B cell (primary cell): ENCODE measurements around the gene RSPO4. TPM values are rescaled to one million over a fixed set of nuclear protein-coding genes. Genes with fewer than 3 reads are reported as not detected.

Source experiments
- ATAC-seq: fragments of 200-7000 bp; cut with Tn5 transposase; one replicate; pipeline ENCODE4 v1.10.0; 2021; ENCODE audit warnings: low read depth, mild to moderate bottlenecking, moderate number of reproducible peaks, moderate library complexity
- CTCF ChIA-PET: fragments of 350-600 bp; sonication (Branson Sonifier 250); formaldehyde crosslinking; loops from one replicate; lab custom pipeline; 2021; ENCODE audit warnings: antibody characterized with exemption, inconsistent platforms; lab: Charles Lee
- POLR2A ChIA-PET: fragments of 350-600 bp; sonication (Branson Sonifier 250); formaldehyde crosslinking; loops from one replicate; lab custom pipeline; 2021; ENCODE audit warnings: antibody characterized with exemption; lab: Charles Lee
- DNase-seq: peaks from one replicate; pipeline ENCODE4 v3.0.0; 2013
- H2AFZ ChIP-seq: 2 replicates; pipeline ENCODE4 v1.6.1; 2012; ENCODE audit warnings: mild to moderate bottlenecking, low read depth, low read length; ENCODE audit not compliant: insufficient read depth, poor library complexity, severe bottlenecking
- H3K27ac ChIP-seq, 2 donors: 1 replicate in 1 of 2; 2 replicates in 1 of 2; pipeline ENCODE4 v1.5.1; 2012 to 2013; ENCODE audit warnings: low read length in 2 of 2, mild to moderate bottlenecking in 2 of 2, moderate library complexity in 1 of 2
- H3K27me3 ChIP-seq, 4 experiments: fragments of 200-600 bp in 1 of 4; sonication (generic) in 1 of 4; replicated peaks in 1 of 4; 1 replicate in 2 of 4; 2 replicates in 2 of 4; pipeline versions ENCODE4 v1.6.1 to v1.7.0; 2013 to 2016; ENCODE audit warnings: low read length in 3 of 4, mild to moderate bottlenecking in 2 of 4, mixed read lengths in 1 of 4, moderate library complexity in 1 of 4; ENCODE audit not compliant: insufficient read depth in 4 of 4, control insufficient read depth in 3 of 4; ENCODE audit errors: control extremely low read depth in 1 of 4
- H3K36me3 ChIP-seq, 2 experiments: replicated peaks in 1 of 2; 1 replicate in 1 of 2; 2 replicates in 1 of 2; pipeline versions ENCODE4 v1.6.1 to v1.7.1; 2013; ENCODE audit warnings: low read length in 1 of 2; ENCODE audit not compliant: insufficient read depth in 2 of 2, control insufficient read depth in 1 of 2; ENCODE audit errors: control extremely low read depth in 1 of 2, extremely low read depth in 1 of 2
- H3K4me1 ChIP-seq, 2 donors: fragments of 200-600 bp in 1 of 2; sonication (generic) in 1 of 2; 1 replicate in 1 of 2; 2 replicates in 1 of 2; pipeline versions ENCODE4 v1.5.1 to v1.6.1; 2013 to 2017; ENCODE audit warnings: low read length in 2 of 2; ENCODE audit not compliant: control insufficient read depth in 2 of 2, insufficient read depth in 2 of 2
- H3K4me2 ChIP-seq: replicated peaks from 2 replicates; pipeline ENCODE3; 2012; ENCODE audit warnings: mild to moderate bottlenecking, low read depth, low read length; ENCODE audit not compliant: poor library complexity, severe bottlenecking
- H3K4me3 ChIP-seq, 5 experiments: fragments of 200-600 bp in 1 of 5; sonication (generic) in 1 of 5; 1 replicate in 3 of 5; 2 replicates in 2 of 5; pipeline versions ENCODE4 v1.5.1 to v1.7.0; 2011 to 2016; ENCODE audit warnings: low read length in 4 of 5, mild to moderate bottlenecking in 4 of 5, low read depth in 2 of 5, control low read depth in 1 of 5, moderate library complexity in 1 of 5; ENCODE audit not compliant: insufficient read depth in 1 of 5; ENCODE audit errors: control extremely low read depth in 1 of 5, extremely low read depth in 1 of 5
- H3K79me2 ChIP-seq: fragments of 200-600 bp; sonication (generic); one replicate; pipeline ENCODE4 v1.6.0; 2016; ENCODE audit warnings: low read length; ENCODE audit not compliant: control insufficient read depth, insufficient read depth
- H3K9ac ChIP-seq: fragments of 200-600 bp; sonication (generic); 2 replicates; pipeline ENCODE4 v1.6.1; 2017; ENCODE audit warnings: mild to moderate bottlenecking, low read length, moderate library complexity
- H3K9me3 ChIP-seq, 3 donors: one replicate each; pipeline versions ENCODE4 v1.6.1 to v1.7.1; 2013; ENCODE audit warnings: low read length in 2 of 3; ENCODE audit not compliant: control insufficient read depth in 2 of 3, insufficient read depth in 1 of 3; ENCODE audit errors: control extremely low read depth in 1 of 3
- H4K20me1 ChIP-seq: 2 replicates; pipeline ENCODE4 v1.6.0; 2012; ENCODE audit warnings: mild to moderate bottlenecking, low read length; ENCODE audit not compliant: insufficient read depth, control insufficient read depth, poor library complexity, severe bottlenecking
- H3K27ac Mint-ChIP-seq: one replicate; pipeline ENCODE4 v1.8.0; 2021; ENCODE audit warnings: mixed read lengths
- H3K27me3 Mint-ChIP-seq: one replicate; pipeline ENCODE4 v1.8.0; 2021; ENCODE audit warnings: mixed read lengths
- H3K4me1 Mint-ChIP-seq: one replicate; pipeline ENCODE4 v1.8.0; 2021; ENCODE audit warnings: mixed read lengths
- H3K4me3 Mint-ChIP-seq: one replicate; pipeline ENCODE4 v1.8.0; 2021; ENCODE audit warnings: mixed read lengths
- H3K9me3 Mint-ChIP-seq: one replicate; pipeline ENCODE4 v1.8.0; 2022; ENCODE audit warnings: mixed read lengths; ENCODE audit not compliant: insufficient read depth
- CTCF ChIP-seq: fragments of 200-600 bp; IDR thresholded peaks from one replicate; pipeline ENCODE4 v1.8.0; 2022; ENCODE audit warnings: antibody characterized with exemption, mild to moderate bottlenecking
- EZH2 ChIP-seq: IDR thresholded peaks from 2 replicates; pipeline ENCODE4 v1.6.1; 2012; ENCODE audit warnings: borderline replicate concordance, low read depth, mild to moderate bottlenecking, moderate library complexity, low read length; ENCODE audit not compliant: insufficient read depth, poor library complexity, severe bottlenecking
- WGBS: methylation state at CpG from one replicate; pipeline ENCODE4 v1.1.5; 2013; ENCODE audit warnings: missing lambda C conversion rate; ENCODE audit not compliant: insufficient coverage; 5-methylcytosine and 5-hydroxymethylcytosine counted together
- intact Hi-C: fragments of 100-400 bp; cut with micrococcal nuclease; formaldehyde crosslinking; loops from one replicate; pipeline ENCODE4 v1.10.0; 2022
- polyA plus RNA-seq: library from polyadenylated mRNA; depleted of rRNA; stranded (reverse); fragments of >200 nt; gene quantifications from 2 replicates; pipeline ENCODE4 v1.2.3, GENCODE V29; 2012
- total RNA-seq, 2 donors: library from RNA; stranded (reverse); fragments of 120-200 nt in 1 of 2; gene quantifications; 1 replicate in 1 of 2; 2 replicates in 1 of 2; pipeline versions ENCODE4 v1.2.3 to v1.2.4, GENCODE V29; 2013 to 2022

The RSPO4 gene
- total and polyA plus RNA-seq, 2 donors (not counting 1 experiment from before 2014, with no cell fraction given), result 0.04 to 0.37 TPM

- POLR2A ChIA-PET, result no interaction called here
- no peak overlapping the region for H2AFZ ChIP-seq
Measured at GRCh38 chr20:911882-912600, 90.1 kb downstream of the RSPO4 start.

More at GRCh38 chr20:911882-912600, 90.1 kb downstream of the RSPO4 start:
- no peak overlapping the region for H3K27ac ChIP-seq
- H3K27me3 ChIP-seq, result peaks cover 0 to 11% (median 0%) of the 10 kb centered on the region in 4 experiments
- ATAC-seq, result no peak
- no peak overlapping the region for H3K4me2 ChIP-seq
- H3K27me3 Mint-ChIP-seq, result peaks cover 29% of the 10 kb centered on the region
- H3K4me3 Mint-ChIP-seq, result no peak overlapping the region
- H4K20me1 ChIP-seq, result no peaks in the 10 kb centered on the region
- H3K9me3 ChIP-seq, result no peaks in the 10 kb centered on the region
- TF ChIP-seq CTCF, result no peak
- no peak for TF ChIP-seq EZH2
- WGBS, result 92% methylated on average over 4 of the region's 5 CpGs
- DNase-seq, result no peak
- no peaks in the 10 kb centered on the region for H3K4me1 ChIP-seq
- CTCF ChIA-PET, result interaction anchor here (0.7 to 1.1 kb wide), 3 partner anchors 26 to 97 kb away, joined by 3 read pairs; no protein-coding TSS in a partner anchor
- no peaks in the 10 kb centered on the region for H3K79me2 ChIP-seq
- no peak overlapping the region for H3K4me3 ChIP-seq
- no peaks in the 10 kb centered on the region for H3K36me3 ChIP-seq
- no peak overlapping the region for H3K27ac Mint-ChIP-seq
- H3K9me3 Mint-ChIP-seq, result no peaks in the 10 kb centered on the region
- no peaks in the 10 kb centered on the region for H3K4me1 Mint-ChIP-seq
- intact Hi-C loops, result no loop called here
- no peak overlapping the region for H3K9ac ChIP-seq
